ENCODE data around the gene PTGER2.
A peak's percentile ranks its signal among the peaks of the same experiment; 100 is the strongest.

The PTGER2 gene

DNA sequence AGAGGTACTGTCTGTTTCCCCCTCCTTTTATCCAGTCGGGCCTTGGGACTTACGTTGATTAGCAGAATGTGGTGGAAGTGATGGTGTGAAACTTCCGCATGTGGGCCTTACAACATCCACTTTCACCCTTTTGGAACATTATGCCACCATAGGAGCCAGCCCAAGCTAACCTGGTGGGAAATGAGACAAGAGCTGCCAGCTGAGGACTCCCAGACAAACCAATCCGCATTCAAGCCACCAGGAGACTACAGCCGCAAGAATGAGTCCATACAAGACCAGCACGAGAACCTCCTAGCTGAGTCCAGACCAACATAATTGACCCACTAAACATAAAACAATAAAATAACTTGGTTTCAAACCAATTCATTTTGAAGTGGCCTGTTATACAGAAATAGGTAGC lies 9.1 kb upstream of the PTGER2 start:
- DNase-seq (ENCODE audit: low spot score) = no peak

DNA sequence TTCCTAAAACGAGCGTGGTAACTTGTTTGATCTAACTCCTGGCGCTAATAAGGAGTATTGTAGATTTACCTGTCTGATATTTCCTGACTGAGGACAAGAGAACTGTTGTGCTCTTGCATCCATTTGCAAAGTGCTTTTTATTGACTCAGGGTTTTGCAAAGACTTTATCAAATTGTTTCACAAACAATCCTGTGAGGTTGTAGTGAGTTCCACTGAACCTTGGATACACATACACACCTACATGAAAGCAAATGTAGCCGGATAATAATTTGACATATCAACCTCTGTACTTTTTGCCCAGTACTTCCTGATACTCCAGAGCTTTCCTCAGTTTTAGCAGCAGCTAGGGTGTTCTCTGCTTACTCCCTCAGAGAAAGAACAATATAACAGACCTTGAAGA lies 6.7 kb upstream of the PTGER2 start:
- no peak for DNase-seq (ENCODE audit: low spot score)

DNA sequence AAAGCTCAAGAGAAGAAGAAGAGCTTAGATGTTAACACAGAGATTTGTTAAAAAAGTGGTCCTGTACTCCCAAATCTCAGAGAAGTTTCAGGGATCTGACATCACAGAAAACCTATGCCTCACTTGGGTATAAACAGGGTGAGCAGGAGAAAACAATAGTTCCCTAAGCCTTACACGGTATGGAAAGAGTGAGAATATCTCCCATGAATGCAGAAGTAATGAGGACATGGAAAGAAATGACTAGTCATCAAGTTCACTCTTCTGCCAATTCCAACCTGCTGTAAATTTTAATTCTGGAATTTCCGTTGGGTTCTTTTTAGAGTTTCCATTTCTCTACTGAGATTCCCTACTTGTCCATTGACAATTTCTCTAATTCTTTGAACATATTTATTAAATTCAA lies 6.2 kb upstream of the PTGER2 start:
- no peak for DNase-seq (ENCODE audit: low spot score)

DNA sequence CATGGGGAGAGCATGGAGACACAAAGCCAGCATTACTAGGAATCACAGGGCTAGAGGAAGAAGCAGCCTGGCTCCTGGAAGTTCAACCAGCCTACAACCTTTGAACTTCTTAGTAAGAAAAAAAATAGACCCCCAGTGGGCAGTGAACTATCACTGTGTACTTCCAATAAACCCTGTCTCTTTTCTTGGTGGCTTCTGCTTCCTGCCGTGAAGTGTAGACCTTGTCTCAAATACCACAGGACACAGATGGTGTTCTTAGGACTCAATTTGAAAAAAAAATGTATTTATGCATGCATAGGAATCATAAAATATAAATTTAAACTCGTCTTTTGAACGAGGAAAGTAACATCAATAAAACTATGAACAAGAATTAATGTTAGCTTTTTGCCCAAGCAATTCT lies 3.6 kb upstream of the PTGER2 start:
- no peak for DNase-seq (ENCODE audit: low spot score)

DNA sequence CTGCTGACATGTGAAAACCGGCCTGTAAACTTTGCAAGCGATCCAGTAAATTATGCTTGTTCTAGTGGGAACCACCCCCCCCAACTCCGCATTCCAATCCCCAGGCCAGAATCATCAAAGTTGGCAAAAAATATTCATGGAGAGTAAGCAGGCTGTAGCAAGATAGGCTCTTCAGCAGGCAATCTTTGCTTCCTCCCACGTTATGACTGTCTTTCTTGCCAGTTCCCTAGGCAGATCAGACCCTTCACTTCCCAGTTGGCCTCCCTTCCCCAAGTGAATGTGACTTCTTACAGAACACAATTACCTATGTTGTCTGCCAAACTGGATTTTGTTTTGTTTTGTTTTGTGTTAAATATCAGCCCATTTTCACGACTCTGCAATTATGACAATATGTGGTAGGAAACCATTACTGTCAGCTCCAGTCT lies 1.2 kb upstream of the PTGER2 start:
- peak; percentile 31 for DNase-seq (ENCODE audit: low spot score)

DNA sequence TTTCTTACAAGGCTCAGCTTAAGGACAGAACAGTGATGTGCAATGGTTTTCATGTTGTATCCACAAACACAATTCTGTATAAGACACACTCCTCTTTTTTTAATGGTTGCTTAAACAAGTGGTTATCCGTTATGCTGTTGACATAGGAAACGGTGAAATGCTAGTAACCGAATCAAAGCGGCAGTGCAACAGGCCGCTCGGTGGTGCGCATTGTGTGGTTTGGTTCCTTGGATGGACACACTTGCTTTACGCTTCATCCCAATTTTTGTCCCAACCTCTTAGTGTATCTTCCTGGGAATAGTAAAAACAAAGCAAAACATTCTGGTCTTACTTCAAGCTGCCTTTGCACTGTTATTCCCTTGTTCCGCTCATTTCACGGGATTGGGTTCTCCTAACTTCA lies 650 bp upstream of the PTGER2 start:
- no peak for DNase-seq (ENCODE audit: low spot score)

DNA sequence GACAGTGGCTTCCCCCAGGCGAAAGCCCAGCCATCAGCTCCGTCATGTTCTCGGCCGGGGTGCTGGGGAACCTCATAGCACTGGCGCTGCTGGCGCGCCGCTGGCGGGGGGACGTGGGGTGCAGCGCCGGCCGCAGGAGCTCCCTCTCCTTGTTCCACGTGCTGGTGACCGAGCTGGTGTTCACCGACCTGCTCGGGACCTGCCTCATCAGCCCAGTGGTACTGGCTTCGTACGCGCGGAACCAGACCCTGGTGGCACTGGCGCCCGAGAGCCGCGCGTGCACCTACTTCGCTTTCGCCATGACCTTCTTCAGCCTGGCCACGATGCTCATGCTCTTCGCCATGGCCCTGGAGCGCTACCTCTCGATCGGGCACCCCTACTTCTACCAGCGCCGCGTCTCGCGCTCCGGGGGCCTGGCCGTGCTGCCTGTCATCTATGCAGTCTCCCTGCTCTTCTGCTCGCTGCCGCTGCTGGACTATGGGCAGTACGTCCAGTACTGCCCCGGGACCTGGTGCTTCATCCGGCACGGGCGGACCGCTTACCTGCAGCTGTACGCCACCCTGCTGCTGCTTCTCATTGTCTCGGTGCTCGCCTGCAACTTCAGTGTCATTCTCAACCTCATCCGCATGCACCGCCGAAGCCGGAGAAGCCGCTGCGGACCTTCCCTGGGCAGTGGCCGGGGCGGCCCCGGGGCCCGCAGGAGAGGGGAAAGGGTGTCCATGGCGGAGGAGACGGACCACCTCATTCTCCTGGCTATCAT lies 663 bp downstream of the PTGER2 start:
- peak; percentile 29 for DNase-seq (ENCODE audit: low spot score)

DNA sequence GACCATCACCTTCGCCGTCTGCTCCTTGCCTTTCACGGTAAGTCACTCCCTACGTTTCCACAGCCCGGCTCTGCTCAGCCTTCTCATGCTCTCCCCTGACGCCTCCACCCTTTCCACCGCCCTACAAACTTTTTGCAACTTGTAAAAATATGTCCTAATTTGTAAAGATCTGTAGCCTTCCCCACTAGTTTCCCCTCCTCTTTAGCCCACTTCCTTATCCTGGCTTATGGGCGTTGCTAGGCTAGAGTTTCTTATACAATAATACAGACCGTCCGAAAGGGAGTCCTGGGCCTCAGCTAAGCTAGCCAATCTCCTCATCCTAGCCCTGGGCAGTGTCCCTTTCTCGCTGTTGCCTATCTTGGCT lies 1.2 kb downstream of the PTGER2 start:
- DNase-seq (ENCODE audit: low spot score) = no peak

DNA sequence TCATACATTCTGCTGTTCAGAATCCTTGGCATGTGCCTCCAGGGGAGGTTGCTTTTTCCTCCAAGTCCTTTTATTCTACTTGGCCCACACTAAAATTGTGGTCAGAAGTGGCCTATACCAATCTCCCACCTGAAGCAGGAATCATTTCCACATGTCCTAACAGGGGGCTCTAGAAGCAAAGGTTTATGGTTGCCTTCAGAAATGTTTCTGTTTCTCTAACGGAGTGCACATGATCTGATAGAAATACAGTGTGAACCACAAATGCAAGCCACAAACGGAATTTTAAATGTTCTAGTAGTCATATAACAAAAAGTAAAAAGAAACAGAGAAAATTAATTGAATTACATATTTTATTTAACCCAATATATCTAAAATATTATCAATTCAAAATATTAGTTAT lies 4.0 kb downstream of the PTGER2 start:
- DNase-seq (ENCODE audit: low spot score) = no peak

DNA sequence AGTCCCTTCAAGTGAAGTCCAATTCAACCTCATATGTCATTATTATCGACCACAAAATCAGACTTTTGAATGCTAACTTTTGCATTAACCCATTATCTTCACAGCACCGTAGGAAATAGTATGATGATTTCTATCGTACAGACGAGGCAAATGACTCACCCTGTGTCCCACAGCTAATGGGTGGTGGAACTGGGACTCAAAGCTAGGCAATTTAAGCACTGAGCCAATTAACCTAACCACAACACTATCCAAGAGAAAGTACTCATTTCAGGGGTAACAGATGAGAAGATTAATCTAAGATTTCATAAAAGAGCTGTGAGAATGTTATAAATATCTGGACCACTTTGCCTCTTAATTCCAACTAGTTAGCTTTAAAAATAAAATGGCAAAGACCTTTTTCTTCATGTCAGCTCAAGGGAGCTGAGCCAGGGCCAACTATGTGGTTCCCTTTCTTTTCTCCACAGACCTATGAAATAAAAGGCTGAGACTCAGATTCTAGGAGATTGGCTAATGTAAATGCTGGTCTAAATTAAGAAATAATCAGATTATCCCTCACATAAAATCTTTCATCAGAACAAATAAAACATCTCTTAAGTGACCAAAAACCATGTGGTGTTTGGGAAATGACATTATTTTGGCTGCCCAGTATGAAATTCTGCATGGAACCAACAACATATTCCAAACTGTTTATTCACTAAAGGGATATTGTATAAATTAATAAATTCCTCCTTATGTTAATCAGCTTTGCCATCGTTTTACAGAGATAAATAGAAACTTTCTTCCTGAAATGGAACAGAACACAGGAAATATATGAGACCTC lies 4.9 kb downstream of the PTGER2 start:
- DNase-seq (ENCODE audit: low spot score) = no peak

DNA sequence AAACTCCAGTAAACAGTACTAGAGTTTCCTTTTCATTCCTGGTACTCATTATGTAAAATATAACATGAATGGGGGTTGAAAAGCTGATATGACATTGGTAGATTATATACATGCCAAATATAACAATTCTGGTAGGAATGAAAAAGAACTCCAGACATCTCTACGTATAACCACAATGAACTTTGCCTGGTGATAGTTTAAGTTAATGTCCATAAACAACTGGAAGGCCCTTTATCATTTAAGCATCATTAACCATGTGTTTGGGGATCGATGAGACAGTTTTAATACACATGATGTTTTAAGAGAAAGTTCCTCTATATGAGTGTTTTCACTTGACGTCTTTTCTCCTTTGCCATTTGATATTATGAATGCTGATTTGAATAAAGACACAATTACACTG lies 5.8 kb downstream of the PTGER2 start:
- DNase-seq (ENCODE audit: low spot score) = no peak

DNA sequence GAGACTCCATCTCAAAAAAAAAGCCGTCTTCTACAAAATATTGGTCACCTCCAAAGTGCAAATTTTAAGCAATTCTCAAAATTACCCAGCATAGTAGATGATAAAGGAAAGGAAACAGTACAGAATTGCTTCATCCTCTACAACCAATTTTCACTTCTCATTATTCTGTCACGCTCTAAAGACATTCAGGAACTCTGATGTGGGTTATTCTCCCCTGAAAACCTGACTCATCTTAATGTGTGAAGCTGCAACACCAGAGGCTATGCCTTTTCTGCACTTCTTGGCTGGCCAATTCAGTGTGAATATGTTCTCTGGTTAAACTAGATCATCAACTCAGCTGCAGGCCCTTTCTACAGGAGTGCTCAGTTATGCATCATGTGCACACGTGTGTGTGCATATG lies 11.0 kb downstream of the PTGER2 start:
- no peak for DNase-seq (ENCODE audit: low spot score)

DNA sequence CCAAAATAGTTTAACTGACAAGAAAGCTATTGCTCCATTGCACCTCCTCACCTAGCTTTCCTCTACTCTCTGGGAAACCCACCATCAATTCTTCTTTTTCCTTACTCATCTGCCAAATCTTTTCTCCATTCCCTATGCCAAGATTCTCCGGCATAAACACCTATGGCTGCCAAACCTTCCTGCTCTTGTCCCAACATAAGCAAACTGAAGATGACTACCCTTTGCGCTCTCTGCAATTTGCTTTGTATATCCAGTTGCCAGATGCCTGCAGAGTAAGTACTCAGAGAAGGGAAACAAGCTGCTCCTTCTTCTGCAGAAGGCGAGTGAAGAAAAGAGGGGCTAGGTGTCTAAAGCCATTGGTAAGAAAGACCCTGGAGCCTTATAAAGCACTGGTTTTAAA lies 11.5 kb downstream of the PTGER2 start:
- DNase-seq (ENCODE audit: low spot score) = no peak

DNA sequence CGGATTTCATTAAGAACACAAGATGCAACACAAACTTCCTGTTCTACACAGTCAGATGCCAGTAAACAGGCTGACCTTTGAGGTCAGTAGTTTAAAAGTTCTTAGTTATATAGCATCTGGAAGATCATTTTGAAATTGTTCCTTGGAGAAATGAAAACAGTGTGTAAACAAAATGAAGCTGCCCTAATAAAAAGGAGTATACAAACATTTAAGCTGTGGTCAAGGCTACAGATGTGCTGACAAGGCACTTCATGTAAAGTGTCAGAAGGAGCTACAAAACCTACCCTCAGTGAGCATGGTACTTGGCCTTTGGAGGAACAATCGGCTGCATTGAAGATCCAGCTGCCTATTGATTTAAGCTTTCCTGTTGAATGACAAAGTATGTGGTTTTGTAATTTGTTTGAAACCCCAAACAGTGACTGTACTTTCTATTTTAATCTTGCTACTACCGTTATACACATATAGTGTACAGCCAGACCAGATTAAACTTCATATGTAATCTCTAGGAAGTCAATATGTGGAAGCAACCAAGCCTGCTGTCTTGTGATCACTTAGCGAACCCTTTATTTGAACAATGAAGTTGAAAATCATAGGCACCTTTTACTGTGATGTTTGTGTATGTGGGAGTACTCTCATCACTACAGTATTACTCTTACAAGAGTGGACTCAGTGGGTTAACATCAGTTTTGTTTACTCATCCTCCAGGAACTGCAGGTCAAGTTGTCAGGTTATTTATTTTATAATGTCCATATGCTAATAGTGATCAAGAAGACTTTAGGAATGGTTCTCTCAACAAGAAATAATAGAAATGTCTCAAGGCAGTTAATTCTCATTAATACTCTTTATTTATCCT lies 13.5 kb downstream of the PTGER2 start:
- DNase-seq (ENCODE audit: low spot score) = peak; percentile 42

DNA sequence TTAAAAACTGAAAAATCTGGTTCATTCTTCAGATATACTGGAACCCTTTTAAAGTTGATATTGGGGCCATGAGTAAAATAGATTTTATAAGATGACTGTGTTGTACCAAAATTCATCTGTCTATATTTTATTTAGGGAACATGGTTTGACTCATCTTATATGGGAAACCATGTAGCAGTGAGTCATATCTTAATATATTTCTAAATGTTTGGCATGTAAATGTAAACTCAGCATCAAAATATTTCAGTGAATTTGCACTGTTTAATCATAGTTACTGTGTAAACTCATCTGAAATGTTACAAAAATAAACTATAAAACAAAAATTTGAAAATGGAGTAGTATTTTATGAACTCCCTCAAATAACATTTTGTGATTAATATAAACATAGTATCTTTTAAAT lies 14.2 kb downstream of the PTGER2 start:
- DNase-seq (ENCODE audit: low spot score) = peak; percentile 29

DNA sequence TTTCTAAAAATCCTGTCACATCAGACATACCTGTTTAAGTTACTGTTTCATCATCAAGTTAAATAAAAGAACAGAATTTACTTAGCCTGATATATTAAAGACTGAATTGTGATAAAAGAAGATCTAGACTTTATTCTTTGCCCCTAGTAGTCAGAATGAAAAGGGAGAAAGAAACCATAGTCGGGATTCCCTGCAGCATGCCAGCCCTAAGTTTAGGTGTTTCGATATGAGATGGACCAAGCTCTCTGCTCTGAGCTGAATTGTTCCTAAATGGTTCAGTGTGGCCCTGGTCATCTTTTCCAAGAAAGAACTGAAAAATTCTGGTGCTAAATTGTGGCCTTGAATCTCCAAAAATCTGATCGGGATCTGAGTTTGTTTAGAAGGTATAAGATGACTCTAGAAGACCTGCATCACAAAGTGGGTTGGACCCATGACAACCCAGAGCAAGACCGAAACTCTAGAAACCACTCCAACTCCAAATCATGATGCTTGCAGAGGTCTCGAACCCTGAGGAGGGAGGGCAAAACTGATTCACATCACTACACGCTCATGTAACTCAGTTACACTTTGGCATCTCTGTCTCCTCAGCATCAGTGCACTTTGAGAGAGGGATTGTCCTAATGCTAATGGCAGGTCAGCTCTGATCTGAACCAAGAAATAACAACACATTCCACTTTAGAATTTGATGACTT lies 15.7 kb downstream of the PTGER2 start:
- no peak for DNase-seq (ENCODE audit: low spot score)

DNA sequence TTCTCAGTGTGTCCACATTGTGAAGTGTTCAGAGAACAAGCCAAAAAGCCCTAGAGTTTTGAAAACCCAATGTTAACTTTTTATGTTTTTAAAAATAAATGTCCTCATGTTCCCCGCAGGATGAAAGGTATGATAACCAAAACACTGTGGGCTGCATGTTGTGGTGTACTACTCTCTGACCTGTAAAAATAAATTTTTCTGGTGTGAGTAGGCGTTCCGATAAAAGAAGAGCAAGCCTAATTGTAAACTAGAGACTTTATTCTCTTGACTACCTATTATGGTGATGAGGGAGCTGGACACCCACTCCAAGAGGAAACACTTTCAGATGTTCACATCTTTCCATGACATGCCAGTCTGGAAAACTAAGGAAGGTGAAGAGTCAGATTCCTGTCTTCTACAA lies 18.2 kb downstream of the PTGER2 start:
- no peak for DNase-seq (ENCODE audit: low spot score)

DNA sequence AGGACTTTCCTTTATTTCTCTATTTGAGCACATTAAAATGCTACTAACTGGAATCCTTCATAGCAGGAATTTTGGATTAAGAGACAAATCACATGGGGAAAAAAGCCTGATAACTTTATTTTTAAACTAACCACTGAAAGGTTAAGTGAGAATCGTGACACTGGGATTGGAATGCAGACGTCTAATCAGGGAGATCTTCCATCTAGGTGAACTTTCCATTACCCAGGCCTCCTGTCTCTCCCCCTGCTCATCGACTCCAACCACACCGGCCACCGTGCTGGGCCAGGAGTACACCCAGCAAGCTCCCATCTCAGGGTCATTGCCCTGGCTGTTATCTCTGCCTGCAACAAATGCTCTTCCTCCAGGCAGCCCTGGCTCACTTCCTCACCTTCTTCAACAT lies 19.0 kb downstream of the PTGER2 start:
- DNase-seq (ENCODE audit: low spot score) = no peak

DNA sequence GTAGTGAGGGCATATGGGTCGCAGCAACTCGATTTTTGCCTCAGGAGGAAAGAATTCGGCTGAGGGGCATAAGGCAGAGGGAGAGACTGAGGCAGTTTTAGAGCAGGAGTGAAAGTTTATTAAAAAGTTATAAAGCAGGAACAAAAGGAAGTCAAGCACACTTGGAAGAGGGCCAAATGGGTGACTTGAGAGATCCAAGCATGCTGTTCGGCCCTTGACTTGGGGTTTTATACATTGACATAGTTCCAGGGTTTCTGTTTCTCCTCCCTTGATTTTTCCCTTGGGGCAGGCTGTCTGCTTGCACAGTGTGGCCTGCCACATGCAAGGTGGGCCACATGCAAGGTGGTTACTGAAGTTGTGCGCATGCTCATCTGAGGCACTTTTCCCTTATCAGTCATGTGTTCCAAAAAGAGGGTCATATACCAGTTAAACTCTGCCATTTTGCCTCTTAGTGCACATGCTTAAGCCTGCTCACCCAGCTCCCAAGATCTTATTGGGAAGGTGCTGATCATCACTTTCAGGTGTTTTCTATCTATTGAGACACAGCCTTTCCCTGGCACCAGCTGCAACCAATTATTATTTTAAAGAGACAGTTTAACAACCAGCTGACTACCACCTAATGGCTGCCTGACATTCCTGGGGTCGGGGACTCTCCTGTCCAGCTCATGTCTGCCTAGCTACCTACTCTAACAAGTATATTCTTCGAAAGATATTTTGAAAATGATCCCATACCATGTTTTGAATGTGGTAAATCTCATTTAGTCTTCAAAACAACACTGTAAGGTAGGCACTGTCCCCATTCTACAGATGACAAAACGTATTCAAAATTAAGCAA lies 19.9 kb downstream of the PTGER2 start:
- no peak for DNase-seq (ENCODE audit: low spot score)

DNA sequence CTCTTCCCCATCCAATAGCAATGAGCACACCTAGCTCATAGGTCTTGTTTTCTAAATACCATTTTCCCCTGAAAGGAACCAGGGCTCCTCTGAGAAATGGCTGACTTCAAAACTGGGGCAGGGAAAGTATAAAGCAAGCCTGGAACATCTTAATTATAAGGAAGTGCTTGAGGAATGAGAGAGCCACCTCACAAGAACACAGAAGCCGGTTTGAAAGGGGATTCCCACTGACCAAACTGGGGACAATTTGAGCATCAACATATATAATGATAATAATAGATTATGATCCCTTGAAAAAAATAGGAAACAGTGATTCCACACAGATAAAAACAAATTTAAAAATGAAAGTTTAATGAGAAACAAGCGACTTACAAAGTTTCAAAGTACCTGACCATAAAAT lies 22.1 kb downstream of the PTGER2 start:
- no peak for DNase-seq (ENCODE audit: low spot score)

DNA sequence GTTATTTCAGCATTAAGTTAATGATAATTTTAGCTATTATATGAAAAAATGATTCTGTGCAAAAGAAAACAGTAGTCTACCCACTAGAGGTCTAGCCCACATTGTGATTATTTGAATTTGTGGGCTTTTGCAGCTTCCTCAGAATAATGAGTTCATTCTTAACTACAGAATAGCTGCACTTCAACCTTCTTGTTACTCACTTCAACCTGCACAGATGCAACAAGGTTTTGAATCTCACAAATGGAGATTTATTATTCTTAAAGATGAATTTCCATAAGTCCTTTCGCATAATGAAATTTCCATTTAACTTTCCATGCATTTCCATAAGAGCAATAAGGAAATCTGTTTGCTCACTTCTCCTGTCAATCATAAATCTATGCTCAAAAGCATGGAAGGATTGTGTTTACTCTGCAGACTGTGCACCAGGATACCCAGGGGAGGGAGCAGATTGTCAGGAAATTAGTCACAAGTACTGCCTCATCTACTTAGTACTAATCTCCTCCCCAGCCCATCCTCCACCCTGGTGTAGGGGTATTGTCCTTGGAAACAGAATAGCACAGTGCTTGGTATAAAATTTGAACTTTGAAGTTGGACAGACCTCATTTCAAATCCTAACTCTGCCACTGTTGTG lies 24.1 kb downstream of the PTGER2 start:
- DNase-seq (ENCODE audit: low spot score) = peak; percentile 46
